GM18502 (cell line): ENCODE data around the gene SLC17A3.

Experiments used
- ATAC-seq: cut with Tn5 transposase; IDR thresholded peaks from one replicate; pipeline ENCODE4 v1.9.1; 2021; ENCODE audit warnings: mild to moderate bottlenecking; ENCODE audit not compliant: unreplicated experiment, poor library complexity

Gene SLC17A3

GRCh38 chr6:25874118-25874517 lies at the start of gene SLC17A3:
Gene SLC17A3 (minus strand): TSS chr6:25874243. CDS start chr6:25868387, 5,856 bp downstream.
- no peak for ATAC-seq

- no peak for ATAC-seq
Measured at GRCh38 chr6:25922301-25922700, 48.3 kb upstream of the SLC17A3 start.

- ATAC-seq, result no peak
Measured at GRCh38 chr6:25921525-25922203, 47.6 kb upstream of the SLC17A3 start.

GRCh38 chr6:25919657-25920056 lies 45.6 kb upstream of the SLC17A3 start:
- no peak for ATAC-seq

GRCh38 chr6:25918083-25918683 lies 44.1 kb upstream of the SLC17A3 start:
- ATAC-seq, result no peak

GRCh38 chr6:25916789-25917490 lies 42.9 kb upstream of the SLC17A3 start:
- ATAC-seq, result no peak

GRCh38 chr6:25916330-25916729 lies 42.3 kb upstream of the SLC17A3 start:
- no peak for ATAC-seq

GRCh38 chr6:25913741-25914140 lies 39.7 kb upstream of the SLC17A3 start:
- ATAC-seq, result no peak

- ATAC-seq, result no peak
Measured at GRCh38 chr6:25911351-25911750, 37.3 kb upstream of the SLC17A3 start.

- no peak for ATAC-seq
Measured at GRCh38 chr6:25907475-25908014, 33.5 kb upstream of the SLC17A3 start.

GRCh38 chr6:25903467-25904099 lies 29.5 kb upstream of the SLC17A3 start:
- no peak for ATAC-seq

- ATAC-seq, result no peak
Measured at GRCh38 chr6:25902071-25902470, 28.0 kb upstream of the SLC17A3 start.

- ATAC-seq, result no peak
Measured at GRCh38 chr6:25900843-25901242, 26.8 kb upstream of the SLC17A3 start.

GRCh38 chr6:25899580-25900408 lies 25.8 kb upstream of the SLC17A3 start:
- ATAC-seq, result no peak

GRCh38 chr6:25899123-25899522 lies 25.1 kb upstream of the SLC17A3 start:
- ATAC-seq, result no peak

- no peak for ATAC-seq
Measured at GRCh38 chr6:25898289-25898977, 24.4 kb upstream of the SLC17A3 start.

GRCh38 chr6:25896252-25896651 lies 22.2 kb upstream of the SLC17A3 start:
- no peak for ATAC-seq

- ATAC-seq, result no peak
Measured at GRCh38 chr6:25895771-25896170, 21.7 kb upstream of the SLC17A3 start.

GRCh38 chr6:25893778-25894177 lies 19.7 kb upstream of the SLC17A3 start:
- no peak for ATAC-seq
